GM19099 (cell line): ENCODE results near the gene NT5C1B.

Source experiments
- POLR2A ChIP-seq: IDR thresholded peaks from 3 replicates; pipeline ENCODE4 v1.6.1; 2011; ENCODE audit warnings: low read depth; ENCODE audit not compliant: insufficient read length; ENCODE audit errors: extremely low read depth

The NT5C1B gene

DNA sequence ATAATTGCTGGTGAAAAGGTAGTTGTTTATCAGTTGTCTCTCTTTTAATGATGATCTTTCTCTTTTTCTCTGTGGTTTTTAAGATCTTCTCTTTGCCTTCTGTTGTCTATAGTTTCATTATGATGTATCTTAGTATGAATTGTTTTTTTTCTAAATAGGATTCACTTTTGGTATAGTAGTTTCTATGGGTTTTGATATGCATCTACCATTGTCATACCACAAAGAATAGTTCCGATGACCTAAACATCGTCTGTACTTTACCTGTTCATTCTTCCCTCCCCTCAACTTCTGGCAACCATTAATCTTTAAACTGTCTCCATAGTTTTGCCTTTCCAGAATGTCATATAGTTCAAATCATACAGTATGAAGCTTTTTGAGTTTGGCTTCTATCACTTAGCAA is 48.5 kb downstream of the NT5C1B start:
- TF ChIP-seq POLR2A = no peak

DNA sequence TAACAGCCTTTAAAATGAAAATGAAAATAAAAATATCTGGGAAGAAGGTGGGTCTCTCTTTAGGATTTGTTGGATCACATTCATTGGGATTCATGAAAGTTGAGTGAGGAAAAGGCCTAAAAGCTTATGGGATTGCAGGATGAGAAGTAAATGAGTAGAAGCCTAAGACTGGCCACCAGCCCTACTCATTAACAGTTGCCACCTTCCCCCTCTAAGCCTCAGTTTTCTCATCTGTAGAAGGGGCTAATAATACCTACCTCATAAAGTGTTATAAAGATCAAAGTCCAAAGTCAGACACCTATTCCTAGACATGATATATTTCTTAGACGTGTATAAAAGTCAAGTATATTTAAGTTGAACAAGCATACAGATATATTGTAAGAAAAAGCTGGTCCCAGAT is 52.7 kb downstream of the NT5C1B start:
- TF ChIP-seq POLR2A = no peak

DNA sequence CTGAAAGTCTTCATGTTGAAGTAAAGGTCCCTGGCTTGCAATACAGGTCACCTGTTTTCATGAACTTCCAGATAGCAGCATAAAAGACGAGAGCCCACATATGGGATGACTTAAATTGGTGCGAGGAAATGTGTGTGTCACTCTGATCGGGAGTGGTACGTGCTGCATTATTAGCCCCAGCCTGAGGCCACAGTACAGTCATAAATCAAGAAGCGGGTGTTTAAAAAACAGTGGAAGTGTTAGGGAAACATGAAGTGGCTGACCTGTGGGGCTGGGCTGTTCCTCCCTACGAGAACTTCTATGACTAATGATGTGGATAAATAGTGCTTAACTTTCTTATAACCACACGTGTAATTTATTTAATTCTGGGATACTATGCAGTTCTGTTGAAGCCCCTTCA is 53.3 kb downstream of the NT5C1B start:
- TF ChIP-seq POLR2A = no peak

DNA sequence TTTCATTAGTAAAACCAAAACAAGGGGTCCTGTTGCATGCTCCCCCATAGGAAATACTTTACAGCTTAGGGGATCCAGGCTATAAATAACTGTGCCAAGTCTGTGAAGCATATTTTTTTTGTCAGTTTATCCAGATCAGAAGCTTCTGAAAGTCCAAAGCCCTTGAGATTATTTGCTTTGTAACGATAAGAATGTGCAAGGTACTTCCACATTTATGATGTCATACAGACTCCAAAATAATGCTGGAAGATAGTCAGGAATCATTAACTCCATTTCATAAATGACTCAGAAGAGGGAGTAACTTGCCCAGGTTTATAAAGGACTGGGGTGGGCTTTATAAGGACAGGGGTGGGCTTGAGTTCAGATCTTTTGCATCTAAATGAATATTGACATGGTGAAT is 58.2 kb downstream of the NT5C1B start:
- no peak for TF ChIP-seq POLR2A

DNA sequence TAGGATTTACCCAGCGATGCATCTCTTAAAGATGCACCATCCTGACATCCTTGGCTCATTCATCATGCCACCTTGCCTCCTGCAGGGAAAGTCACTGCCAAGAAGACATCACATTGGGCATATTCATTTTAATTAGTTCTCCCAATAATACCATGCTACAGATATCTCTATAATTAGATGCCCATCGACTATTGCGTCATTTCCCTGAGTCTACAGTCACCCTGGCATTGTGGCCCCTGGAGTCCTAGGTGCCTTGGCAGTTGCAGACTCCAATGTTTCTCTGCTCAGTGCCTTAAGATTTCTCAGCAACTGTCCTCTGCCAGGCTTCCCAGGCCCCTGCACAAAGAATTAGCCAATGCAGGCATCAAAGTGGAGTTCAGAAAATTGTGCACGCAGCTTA is 61.5 kb downstream of the NT5C1B start:
- TF ChIP-seq POLR2A = no peak

DNA sequence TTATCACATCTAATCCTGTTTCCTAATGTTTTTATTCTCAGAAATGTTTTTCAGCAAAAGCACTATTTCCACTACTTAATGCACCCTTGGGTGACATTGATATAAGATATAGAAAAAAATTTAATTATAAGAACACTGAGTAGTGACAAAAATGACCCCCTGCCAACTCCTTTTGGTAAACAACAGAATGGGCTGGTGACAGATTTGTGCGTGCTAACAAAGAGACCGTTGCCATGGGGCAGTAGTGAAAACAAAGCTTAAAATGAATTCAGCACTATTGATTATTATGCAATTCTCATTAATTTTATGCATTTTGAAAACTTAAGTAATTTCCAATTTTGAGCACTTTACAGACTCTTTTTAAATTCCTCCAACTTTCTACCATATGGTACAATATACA is 62.0 kb downstream of the NT5C1B start:
- TF ChIP-seq POLR2A = no peak

DNA sequence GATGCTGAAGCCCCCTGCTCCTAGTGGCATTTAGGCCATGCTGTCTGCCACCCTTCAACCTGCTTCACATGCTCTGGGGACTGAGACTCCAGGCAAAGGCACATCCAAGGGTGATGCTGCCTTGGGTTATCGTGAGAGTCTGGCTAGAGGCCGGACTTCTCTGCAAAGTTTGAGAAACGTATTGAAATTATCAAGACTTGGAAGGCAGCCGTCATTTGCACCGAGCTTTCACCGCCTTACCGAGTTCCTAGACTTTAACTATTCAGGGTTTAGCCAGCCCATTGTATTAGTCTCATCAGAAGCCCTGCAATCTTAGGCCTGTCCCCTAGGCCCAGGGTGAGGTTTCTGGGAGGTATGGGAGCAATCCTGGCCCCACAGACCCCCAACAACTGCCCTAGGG is 62.9 kb downstream of the NT5C1B start:
- no peak for TF ChIP-seq POLR2A

DNA sequence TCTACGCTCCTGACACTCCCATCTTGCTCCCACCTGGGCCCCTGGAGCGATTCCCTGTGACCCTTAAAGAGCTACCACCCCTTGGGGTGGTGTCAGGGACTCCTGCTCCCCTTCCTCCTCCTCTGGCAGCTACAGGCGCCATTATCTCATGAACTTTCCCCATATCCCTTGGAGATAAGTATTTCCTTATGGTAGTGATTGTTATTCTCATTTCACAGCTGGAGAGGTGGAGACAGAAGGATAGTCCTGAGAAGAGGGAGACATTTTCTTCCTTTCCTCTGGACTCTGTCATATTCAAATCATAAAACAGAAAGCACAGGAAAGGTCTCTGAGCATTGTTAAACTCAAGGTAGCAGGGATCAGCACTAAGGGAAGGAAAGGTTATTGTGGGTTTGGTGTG is 63.5 kb downstream of the NT5C1B start:
- no peak for TF ChIP-seq POLR2A

DNA sequence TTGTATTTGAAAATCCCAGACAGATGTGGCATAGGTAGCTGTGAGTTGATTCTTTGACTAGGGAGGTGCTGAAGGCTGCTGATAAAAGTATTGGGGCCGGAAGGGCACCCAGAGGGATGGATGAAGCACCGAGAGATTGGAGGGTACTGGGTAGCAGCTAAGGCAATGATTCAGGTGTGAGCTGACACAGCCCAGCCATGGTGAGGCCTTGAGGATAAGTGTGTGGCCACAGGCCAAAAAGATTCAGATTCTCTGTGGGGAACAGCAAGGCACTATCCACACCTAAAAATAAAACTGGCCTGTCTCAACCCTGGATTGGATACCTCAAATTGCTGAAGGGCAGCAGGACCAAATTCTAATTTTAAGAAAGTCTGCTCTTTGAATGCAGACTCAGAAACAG is 64.1 kb downstream of the NT5C1B start:
- TF ChIP-seq POLR2A = no peak

DNA sequence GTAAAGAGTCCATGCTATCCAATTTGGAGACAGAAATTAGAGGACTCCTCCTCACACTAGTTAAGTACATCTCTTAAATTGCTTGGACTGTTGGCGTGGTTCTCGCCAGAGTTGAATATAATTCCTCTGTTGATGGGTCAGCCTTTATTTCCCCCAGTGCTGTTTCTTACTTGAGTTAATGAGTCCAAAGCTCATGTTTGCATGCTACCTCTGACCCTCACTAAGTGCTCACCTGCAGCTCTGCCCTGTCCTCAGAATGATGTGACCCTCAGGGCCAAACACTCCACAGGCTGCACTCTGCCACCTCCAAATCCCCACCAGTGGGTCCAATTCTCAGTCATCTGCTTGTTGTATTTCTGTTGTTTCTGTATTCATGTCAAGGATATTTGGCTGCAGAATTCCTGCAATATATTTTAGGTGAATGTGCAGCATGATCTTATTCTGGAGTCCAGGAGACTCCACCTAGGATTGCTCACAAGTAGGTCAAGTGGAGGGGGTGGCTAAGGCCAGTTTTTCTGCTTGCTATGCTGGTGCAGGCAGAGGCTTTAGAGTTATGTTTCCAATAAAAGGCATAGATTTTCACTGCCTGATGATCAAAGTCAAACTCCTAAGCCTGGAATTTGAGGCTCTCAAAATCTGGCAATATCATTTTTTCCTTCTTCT is 66.8 kb downstream of the NT5C1B start:
- no peak for TF ChIP-seq POLR2A

DNA sequence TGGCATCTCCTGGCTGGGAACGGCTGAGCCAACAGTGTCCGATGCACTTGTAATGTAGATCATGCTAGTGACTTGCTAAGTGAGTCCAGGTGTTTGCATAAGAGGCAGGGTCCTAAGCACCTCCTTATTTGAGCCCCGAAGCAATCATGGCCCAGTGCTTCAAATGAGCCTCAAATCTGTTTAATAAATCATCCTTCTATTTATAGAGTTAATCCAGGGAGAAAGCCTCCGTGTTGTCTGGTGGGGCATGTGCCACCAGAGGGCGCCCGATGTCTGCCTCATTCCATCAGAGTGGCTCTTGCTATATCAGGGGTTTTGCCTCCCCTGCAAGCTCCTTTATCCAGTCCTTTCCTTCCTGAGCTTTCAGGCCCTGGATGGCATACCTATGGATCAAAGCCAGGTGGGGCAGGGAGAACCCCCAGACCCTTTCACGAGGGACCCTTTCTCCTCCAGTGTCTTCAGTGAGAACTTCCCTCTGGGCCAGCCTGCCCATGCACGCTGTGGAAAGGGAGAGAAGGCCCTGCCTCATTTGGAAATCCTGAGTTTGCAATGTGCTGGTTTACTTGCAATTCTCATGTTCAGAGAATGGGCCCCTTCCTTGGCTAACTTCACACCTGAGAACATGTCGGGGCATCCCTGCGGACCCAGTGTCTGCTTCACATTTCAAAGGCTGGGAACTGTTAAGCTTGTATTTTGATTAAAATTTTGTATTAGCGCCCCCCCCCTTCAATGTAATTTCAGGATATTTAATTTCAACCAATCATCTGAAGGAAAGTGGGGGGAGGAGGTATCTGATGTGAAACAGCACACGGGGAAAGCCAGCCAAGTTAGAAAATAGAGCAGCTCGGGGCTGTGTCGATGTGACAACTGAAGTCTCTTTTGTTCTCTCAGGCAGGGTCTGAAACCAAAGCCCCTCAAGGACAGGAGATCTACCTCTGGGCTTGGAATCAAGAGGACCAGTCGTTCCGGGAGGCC is 68.6 kb downstream of the NT5C1B start:
- no peak for TF ChIP-seq POLR2A

DNA sequence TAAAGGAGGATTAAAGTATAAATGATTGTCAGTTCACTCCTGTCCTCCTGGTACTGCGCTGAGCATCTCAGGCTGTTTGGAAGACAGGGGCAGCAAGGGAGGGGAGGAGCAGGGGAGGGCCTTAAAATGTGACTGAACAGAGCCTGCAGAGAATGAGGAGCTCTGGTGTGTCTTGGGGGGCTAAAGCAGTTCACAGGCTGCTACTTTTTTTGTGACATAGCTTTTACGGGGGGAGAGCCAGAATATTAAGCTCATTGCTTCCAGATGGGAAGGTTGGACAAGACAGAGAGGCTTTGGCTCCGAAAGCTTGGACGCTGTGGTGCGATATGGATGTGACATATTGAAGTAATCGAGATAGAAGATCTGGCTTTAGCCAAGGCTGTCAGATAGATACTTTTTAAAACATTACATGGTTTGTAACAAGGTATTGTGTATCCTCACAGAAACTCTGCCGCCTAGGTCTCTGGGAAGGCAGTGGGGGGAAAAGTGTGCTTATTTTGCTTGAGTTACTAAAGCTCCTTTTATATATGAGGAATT is 69.4 kb downstream of the NT5C1B start:
- TF ChIP-seq POLR2A = no peak

DNA sequence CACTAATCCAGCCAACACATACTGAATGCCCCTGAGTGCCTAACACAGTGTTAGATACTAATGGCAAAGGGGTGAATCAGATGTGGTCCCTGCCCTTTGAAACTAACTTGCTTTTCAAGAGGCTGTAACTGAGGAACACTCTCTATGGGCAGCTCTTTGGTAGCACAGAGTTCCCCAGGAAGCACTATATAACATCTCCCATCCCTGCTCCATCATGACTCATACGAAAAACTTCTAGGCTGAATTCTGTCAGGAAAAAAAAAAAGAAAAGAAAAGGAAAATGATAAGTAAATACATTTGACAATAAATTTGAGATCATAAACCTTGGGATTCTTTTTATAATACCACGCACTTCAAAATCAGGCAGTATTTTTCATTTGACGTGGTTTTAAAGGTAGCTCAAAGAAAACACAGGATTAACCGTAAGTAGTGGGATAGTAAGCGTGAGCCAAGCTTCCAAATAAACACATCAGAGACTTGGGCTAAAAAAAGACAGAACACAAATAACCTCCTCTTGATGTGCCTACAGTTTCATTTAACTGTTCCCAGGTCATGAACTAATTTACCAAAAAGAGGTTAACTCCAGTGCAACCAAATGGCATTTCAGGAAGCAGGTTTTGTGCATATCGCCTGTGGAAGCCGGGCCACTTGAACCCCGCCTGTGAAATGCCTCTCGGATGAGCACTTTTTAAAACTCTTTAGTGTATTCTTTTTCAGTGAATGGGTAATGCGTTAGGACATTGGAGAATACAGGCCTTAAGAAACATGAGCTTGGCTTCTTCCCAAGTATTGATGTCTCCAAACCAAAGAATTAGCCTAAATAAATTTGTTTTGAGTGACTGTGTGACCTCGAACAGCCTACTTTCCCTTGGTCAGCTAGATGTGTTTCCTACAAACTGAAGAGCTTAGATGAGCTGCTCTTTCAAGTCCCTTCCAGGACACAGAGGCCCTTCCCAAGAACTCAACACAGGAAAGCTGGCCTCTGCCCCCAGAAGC is 71.0 kb downstream of the NT5C1B start:
- no peak for TF ChIP-seq POLR2A

DNA sequence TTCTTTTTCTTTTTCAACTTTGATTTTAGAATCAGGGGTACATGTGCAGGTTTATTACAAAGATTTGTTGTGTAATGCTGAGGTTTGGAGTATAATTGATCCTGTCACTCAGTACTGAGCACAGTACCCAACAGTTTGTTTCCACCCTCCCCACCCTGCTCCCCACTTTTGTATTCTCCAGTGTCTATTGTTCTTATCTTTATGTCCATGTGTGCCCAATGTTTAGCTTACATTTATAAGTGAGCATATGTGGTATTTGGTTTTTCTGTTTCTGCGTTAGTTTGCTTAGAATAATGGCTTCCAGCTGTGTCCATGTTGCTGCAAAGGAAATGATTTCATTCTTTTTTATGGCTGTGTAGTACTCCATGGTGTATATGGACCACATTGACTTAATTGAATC is 72.0 kb downstream of the NT5C1B start:
- no peak for TF ChIP-seq POLR2A

DNA sequence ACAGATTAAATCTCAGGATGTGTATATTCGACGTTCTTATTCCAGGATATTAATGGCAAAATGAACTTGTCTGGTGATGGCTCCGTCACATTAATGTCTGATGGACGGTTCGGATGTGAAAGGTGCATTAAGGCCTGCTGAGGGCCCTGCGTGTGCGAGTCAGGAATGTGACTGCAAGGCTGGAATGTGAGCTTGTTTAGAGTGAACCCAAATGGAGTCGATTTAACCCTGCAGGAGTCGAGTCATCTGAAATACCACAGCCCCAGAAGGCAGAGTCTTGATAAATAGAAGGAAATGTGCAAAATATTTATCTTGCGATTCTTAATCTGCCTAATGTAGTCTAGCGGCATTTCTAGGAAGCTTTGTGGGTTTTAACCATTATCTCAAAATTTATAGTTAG is 73.3 kb downstream of the NT5C1B start:
- TF ChIP-seq POLR2A = no peak
